Measurements from ENCODE around the gene SETD6.

GRCh38 chr16:58478427-58478826, 36.9 kb upstream of the SETD6 start:
- TF ChIP-seq, protein P1, sequence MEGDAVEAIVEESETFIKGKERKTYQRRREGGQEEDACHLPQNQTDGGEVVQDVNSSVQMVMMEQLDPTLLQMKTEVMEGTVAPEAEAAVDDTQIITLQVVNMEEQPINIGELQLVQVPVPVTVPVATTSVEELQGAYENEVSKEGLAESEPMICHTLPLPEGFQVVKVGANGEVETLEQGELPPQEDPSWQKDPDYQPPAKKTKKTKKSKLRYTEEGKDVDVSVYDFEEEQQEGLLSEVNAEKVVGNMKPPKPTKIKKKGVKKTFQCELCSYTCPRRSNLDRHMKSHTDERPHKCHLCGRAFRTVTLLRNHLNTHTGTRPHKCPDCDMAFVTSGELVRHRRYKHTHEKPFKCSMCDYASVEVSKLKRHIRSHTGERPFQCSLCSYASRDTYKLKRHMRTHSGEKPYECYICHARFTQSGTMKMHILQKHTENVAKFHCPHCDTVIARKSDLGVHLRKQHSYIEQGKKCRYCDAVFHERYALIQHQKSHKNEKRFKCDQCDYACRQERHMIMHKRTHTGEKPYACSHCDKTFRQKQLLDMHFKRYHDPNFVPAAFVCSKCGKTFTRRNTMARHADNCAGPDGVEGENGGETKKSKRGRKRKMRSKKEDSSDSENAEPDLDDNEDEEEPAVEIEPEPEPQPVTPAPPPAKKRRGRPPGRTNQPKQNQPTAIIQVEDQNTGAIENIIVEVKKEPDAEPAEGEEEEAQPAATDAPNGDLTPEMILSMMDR (IDR thresholded peaks at IDR 0.05): no peak
- TF ChIP-seq POLR2A (IDR thresholded peaks at IDR 0.05): no peak

All from thyroid gland (tissue), 4 donors.